Endothelial cell of umbilical vein (primary cell): ENCODE measurements around the gene CIB4. TPM values are rescaled to one million over a fixed set of nuclear protein-coding genes. Genes with fewer than 3 reads are reported as not detected.

ENCODE experiments used
- BruUV-seq: library from RNA; stranded (reverse); fragments of 400-500 nt; replicated peaks from 2 replicates; lab custom pipeline; 2021; lab: Mats Ljungman, UMichigan
- CTCF ChIA-PET: fragments of 300-600, 350-600 bp; sonication (Branson Sonifier 250); formaldehyde crosslinking; loops from one replicate; lab custom pipeline; 2021; ENCODE audit warnings: antibody characterized with exemption, inconsistent platforms; lab: Charles Lee
- POLR2A ChIA-PET: fragments of 300-600, 350-600 bp; sonication (Branson Sonifier 250); formaldehyde crosslinking; loops from one replicate; lab custom pipeline; 2021; ENCODE audit warnings: antibody characterized with exemption, inconsistent platforms; lab: Charles Lee
- DNase-seq: peaks from one replicate; pipeline ENCODE4 v3.0.0-alpha.2; 2011; ENCODE audit warnings: low read depth, low spot score
- FAIRE-seq: peaks from 2 replicates; lab custom pipeline; 2011; peaks lifted over from hg19 to GRCh38; lab: Jason Lieb, UNC
- H2AFZ ChIP-seq: 2 replicates; pipeline ENCODE4 v1.6.0; 2012; ENCODE audit warnings: low read depth, low read length, control low read depth, inconsistent platforms
- H3K27ac ChIP-seq: 2 replicates; pipeline ENCODE4 v1.5.1; 2011; ENCODE audit warnings: low read depth, mild to moderate bottlenecking, control low read depth, low read length, moderate library complexity; ENCODE audit not compliant: insufficient read depth
- H3K27me3 ChIP-seq, 2 experiments: 2 replicates each; pipeline versions ENCODE4 v1.6.0 to v1.6.1; 2011; ENCODE audit warnings: low read length in 2 of 2, mixed read lengths in 1 of 2; ENCODE audit not compliant: control insufficient read depth in 2 of 2, insufficient read depth in 2 of 2
- H3K36me3 ChIP-seq, 2 experiments: 2 replicates in 1 of 2; 3 replicates in 1 of 2; pipeline ENCODE4 v1.5.1; 2011; ENCODE audit warnings: low read length in 2 of 2, mild to moderate bottlenecking in 1 of 2, moderate library complexity in 1 of 2; ENCODE audit not compliant: control insufficient read depth in 2 of 2, insufficient read depth in 2 of 2; ENCODE audit errors: extremely low read depth in 1 of 2
- H3K4me1 ChIP-seq: 3 replicates; pipeline ENCODE4 v1.5.1; 2011; ENCODE audit warnings: mild to moderate bottlenecking, low read length; ENCODE audit not compliant: control insufficient read depth, insufficient read depth; ENCODE audit errors: extremely low read depth
- H3K4me2 ChIP-seq: 2 replicates; pipeline ENCODE4 v1.6.1; 2011; ENCODE audit warnings: low read length, control low read depth, mixed read lengths; ENCODE audit not compliant: insufficient read depth
- H3K4me3 ChIP-seq, 3 experiments: fragments of 200-600 bp in 1 of 3; sonication (generic), shearing (Covaris generic) in 1 of 3; replicated peaks in 1 of 3; 2 replicates each; pipeline ENCODE4 v1.5.1; 2011 to 2016; ENCODE audit warnings: control low read depth in 3 of 3, low read length in 3 of 3, mild to moderate bottlenecking in 2 of 3, inconsistent platforms in 1 of 3, low read depth in 1 of 3, moderate library complexity in 1 of 3; ENCODE audit not compliant: insufficient read depth in 1 of 3
- H3K79me2 ChIP-seq: 2 replicates; pipeline ENCODE4 v1.6.0; 2012; ENCODE audit warnings: low read length, inconsistent platforms; ENCODE audit not compliant: control insufficient read depth, insufficient read depth
- H3K9ac ChIP-seq: replicated peaks from 2 replicates; pipeline ENCODE3; 2011; ENCODE audit warnings: low read length, control low read depth; ENCODE audit not compliant: insufficient read depth; ENCODE audit errors: extremely low read depth
- H3K9me1 ChIP-seq: replicated peaks from 3 replicates; pipeline ENCODE4 v1.6.0; 2011; ENCODE audit warnings: mild to moderate bottlenecking, low read length; ENCODE audit not compliant: control insufficient read depth, insufficient read depth; ENCODE audit errors: extremely low read depth
- H3K9me3 ChIP-seq: replicated peaks from 2 replicates; pipeline ENCODE4 v1.5.1; 2012; ENCODE audit warnings: low read length, inconsistent platforms; ENCODE audit not compliant: control insufficient read depth, insufficient read depth
- H4K20me1 ChIP-seq: replicated peaks from 2 replicates; pipeline ENCODE3; 2011; ENCODE audit warnings: mild to moderate bottlenecking, low read length; ENCODE audit not compliant: control insufficient read depth, insufficient read depth; ENCODE audit errors: extremely low read depth
- CTCF ChIP-seq, 2 donors: IDR thresholded peaks; 1 replicate in 1 of 2; 2 replicates in 1 of 2; pipeline ENCODE4 v1.5.1; 2011; ENCODE audit warnings: low read length in 2 of 2, mild to moderate bottlenecking in 2 of 2, moderate library complexity in 2 of 2, control low read depth in 1 of 2, inconsistent platforms in 1 of 2, low read depth in 1 of 2; ENCODE audit not compliant: insufficient read depth in 1 of 2; ENCODE audit errors: extremely low read depth in 1 of 2
- EZH2 ChIP-seq: IDR thresholded peaks from 2 replicates; pipeline ENCODE4 v1.6.1; 2012; ENCODE audit warnings: borderline replicate concordance, low read depth, mild to moderate bottlenecking, moderate library complexity, low read length, inconsistent platforms; ENCODE audit not compliant: severe bottlenecking
- FOS ChIP-seq: IDR thresholded peaks from 2 replicates; pipeline ENCODE4 v1.6.1; 2011; ENCODE audit warnings: mild to moderate bottlenecking, low read length, moderate library complexity, borderline replicate concordance; ENCODE audit not compliant: insufficient read depth
- GATA2 ChIP-seq: IDR thresholded peaks from 2 replicates; pipeline ENCODE4 v1.7.0; 2011; ENCODE audit warnings: low read depth, mild to moderate bottlenecking, moderate library complexity, mixed read lengths, low read length; ENCODE audit not compliant: insufficient read length, insufficient read depth
- JUN ChIP-seq: IDR thresholded peaks from 2 replicates; pipeline ENCODE4 v1.6.1; 2011; ENCODE audit warnings: borderline replicate concordance, low read depth; ENCODE audit not compliant: insufficient read length, insufficient read depth
- MAX ChIP-seq: IDR thresholded peaks from 2 replicates; pipeline ENCODE4 v1.6.1; 2011; ENCODE audit not compliant: insufficient read depth, insufficient read length
- MYC ChIP-seq: IDR thresholded peaks from one replicate; pipeline ENCODE4 v1.6.1; 2011; ENCODE audit warnings: mild to moderate bottlenecking, low read depth, low read length
- POLR2A ChIP-seq: IDR thresholded peaks from 2 replicates; pipeline ENCODE4 v1.6.1; 2012; ENCODE audit warnings: low read depth, mild to moderate bottlenecking, control low read depth, low read length
- POLR2AphosphoS5 ChIP-seq: IDR thresholded peaks from 2 replicates; pipeline ENCODE4 v1.6.1; 2012; ENCODE audit warnings: low read depth, mild to moderate bottlenecking, control low read depth, low read length, moderate library complexity; ENCODE audit not compliant: insufficient read depth
- dilution Hi-C: fragments of 300-500 bp; cut with MboI; formaldehyde crosslinking; loops from one replicate; pipeline ENCODE4 v1.15.0; 2019; ENCODE audit warnings: low sequenced_read_pairs; ENCODE audit not compliant: extremely low pct_ligation_motif_present
- intact Hi-C: fragments of 100-400 bp; cut with micrococcal nuclease; formaldehyde crosslinking; loops from one replicate; pipeline ENCODE4 v1.10.0; 2022
- polyA plus RNA-seq, 4 experiments: library from polyadenylated mRNA; depleted of rRNA in 3 of 4; stranded (reverse) in 3 of 4; unstranded in 1 of 4; fragments of >200 nt; gene quantifications; 2 replicates each; pipeline versions ENCODE4 v1.2.1 to v1.2.3, GENCODE V29; 2011 to 2012; ENCODE audit warnings: missing spikeins in 1 of 4
- total RNA-seq: library from RNA; stranded (reverse); gene quantifications from 2 replicates; pipeline ENCODE4 v1.2.3, GENCODE V29; 2021

Gene CIB4
- total and polyA plus RNA-seq, 2 donors (not counting 3 experiments of a cell fraction or from before 2014, with no cell fraction given), result not detected

GRCh38 chr2:26631401-26632170 is 9.6 kb downstream of the CIB4 start:
- no peak overlapping the region for H3K27ac ChIP-seq
- no peak overlapping the region for H2AFZ ChIP-seq
- H3K9ac ChIP-seq, result no peak overlapping the region
- H3K4me2 ChIP-seq, result no peak overlapping the region
- intact Hi-C loops, result no loop called here
- H3K9me1 ChIP-seq, result no peaks in the 10 kb centered on the region
- H3K4me3 ChIP-seq, result no peak overlapping the region
- H3K4me1 ChIP-seq, result no peaks in the 10 kb centered on the region
- dilution Hi-C loops, result no loop called here
- BruUV-seq, result no TSS peak
- no peaks in the 10 kb centered on the region for H3K9me3 ChIP-seq
- CTCF ChIA-PET, result no interaction called here
- POLR2A ChIA-PET, result no interaction called here
- H3K79me2 ChIP-seq, result no peaks in the 10 kb centered on the region
- no peaks in the 10 kb centered on the region for H4K20me1 ChIP-seq
- FAIRE-seq, result no peak
- no peaks in the 10 kb centered on the region for H3K36me3 ChIP-seq
- DNase-seq, result no peak
- H3K27me3 ChIP-seq, result peaks cover 4% of the 10 kb centered on the region in 2 experiments
- TF ChIP-seq MAX (no peak), FOS (no peak)

GRCh38 chr2:26630669-26631360 is 10.4 kb downstream of the CIB4 start:
- Histone ChIP-seq H3K36me3 (no peaks in the 10 kb centered on the region), H3K27me3 (peaks cover 0 to 4% of the 10 kb centered on the region in 2 experiments), H3K9me3 (no peaks in the 10 kb centered on the region), H4K20me1 (no peaks in the 10 kb centered on the region), H3K4me2 (no peak overlapping the region), H3K27ac (no peak overlapping the region), H3K79me2 (no peaks in the 10 kb centered on the region), H3K9me1 (no peaks in the 10 kb centered on the region), H3K9ac (no peak overlapping the region), H3K4me3 (no peak overlapping the region), H2AFZ (no peak overlapping the region), H3K4me1 (no peaks in the 10 kb centered on the region)
- no peak for FAIRE-seq
- intact Hi-C loops (no loop called here), dilution Hi-C loops (no loop called here)
- no TSS peak for BruUV-seq
- POLR2A ChIA-PET, result no interaction called here
- no peak for TF ChIP-seq MAX
- TF ChIP-seq JUN, result no peak
- TF ChIP-seq FOS, result no peak
- TF ChIP-seq POLR2A, result no peak
- TF ChIP-seq POLR2AphosphoS5, result no peak
- TF ChIP-seq GATA2, result no peak
- TF ChIP-seq MYC, result no peak
- no peak for TF ChIP-seq EZH2
- TF ChIP-seq CTCF (IDR thresholded peaks at IDR 0.05; ENCODE audit: extremely low read depth in 1 of 2, insufficient read depth in 1 of 2, low read depth in 1 of 2, low read length in 2 of 2), result no peak
- CTCF ChIA-PET, result no interaction called here
- DNase-seq, result no peak
